ENCODE data around the gene SLC25A27. TPM values are rescaled to one million over a fixed set of nuclear protein-coding genes. Genes with fewer than 3 reads are reported as not detected.

SLC25A27 gene
- total RNA-seq, 4 donors from 2014 or later, result 13.3 to 26.2 (median 21.3) TPM

DNA sequence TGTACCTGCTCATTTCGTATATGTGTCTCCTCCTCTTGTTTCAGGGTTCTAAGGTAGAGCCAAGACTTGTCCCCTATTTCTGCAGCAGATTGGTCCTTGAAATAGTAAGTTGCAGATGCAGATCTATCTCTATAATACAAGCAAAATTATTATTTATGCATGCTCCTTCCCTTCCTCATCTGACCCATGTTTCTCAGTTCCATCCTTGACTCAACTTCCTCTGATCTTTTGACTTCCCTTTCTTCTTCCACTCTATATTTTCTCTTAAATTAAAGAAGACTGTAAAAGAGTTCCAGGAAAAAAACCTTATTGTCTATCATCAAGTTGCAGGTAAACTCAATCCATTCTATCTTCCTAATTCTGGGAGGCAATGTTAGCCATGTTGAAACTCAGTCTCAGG is 58.7 kb downstream of the SLC25A27 start:
- no peaks in the 10 kb centered on the region for H3K27me3 ChIP-seq
- H3K4me3 ChIP-seq, result no peak overlapping the region
- TF ChIP-seq EP300 (IDR thresholded peaks at IDR 0.05) (no peak), POLR2AphosphoS5 (IDR thresholded peaks at IDR 0.05) (no peak), POLR2A (IDR thresholded peaks at IDR 0.05; ENCODE audit: low read depth) (no peak)
- TF ChIP-seq, protein P1, sequence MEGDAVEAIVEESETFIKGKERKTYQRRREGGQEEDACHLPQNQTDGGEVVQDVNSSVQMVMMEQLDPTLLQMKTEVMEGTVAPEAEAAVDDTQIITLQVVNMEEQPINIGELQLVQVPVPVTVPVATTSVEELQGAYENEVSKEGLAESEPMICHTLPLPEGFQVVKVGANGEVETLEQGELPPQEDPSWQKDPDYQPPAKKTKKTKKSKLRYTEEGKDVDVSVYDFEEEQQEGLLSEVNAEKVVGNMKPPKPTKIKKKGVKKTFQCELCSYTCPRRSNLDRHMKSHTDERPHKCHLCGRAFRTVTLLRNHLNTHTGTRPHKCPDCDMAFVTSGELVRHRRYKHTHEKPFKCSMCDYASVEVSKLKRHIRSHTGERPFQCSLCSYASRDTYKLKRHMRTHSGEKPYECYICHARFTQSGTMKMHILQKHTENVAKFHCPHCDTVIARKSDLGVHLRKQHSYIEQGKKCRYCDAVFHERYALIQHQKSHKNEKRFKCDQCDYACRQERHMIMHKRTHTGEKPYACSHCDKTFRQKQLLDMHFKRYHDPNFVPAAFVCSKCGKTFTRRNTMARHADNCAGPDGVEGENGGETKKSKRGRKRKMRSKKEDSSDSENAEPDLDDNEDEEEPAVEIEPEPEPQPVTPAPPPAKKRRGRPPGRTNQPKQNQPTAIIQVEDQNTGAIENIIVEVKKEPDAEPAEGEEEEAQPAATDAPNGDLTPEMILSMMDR (IDR thresholded peaks at IDR 0.05), result no peak
- intact Hi-C loops (cut with DNase I), result no loop called here
- 97% methylated on average over 1 of the region's 1 CpG for WGBS
- no peaks in the 10 kb centered on the region for H3K36me3 ChIP-seq
- no peak for DNase-seq (ENCODE audit: extremely low spot score)
- no peak overlapping the region for H3K27ac ChIP-seq (replicated peaks in 1 of 4)
- no peaks in the 10 kb centered on the region for H3K4me1 ChIP-seq
- H3K9me3 ChIP-seq, result no peaks in the 10 kb centered on the region

DNA sequence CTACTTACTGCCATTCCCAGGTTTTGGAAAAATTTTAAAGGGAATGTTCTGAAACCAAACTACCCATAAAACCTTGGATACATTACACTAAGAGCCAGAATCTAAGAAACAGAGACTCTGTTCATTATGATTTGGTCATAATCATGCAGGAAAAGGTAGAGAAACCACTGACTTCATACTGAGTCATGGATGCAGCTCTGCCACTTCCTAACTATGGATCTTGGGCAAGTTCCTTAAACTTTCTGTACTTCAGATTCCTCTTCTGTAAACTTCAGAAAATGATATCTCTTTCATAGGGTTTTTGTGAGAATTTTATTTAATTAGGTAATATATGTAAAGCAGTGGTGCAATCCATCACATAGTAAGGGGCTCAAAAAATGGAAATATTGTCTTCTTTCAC is 62.4 kb downstream of the SLC25A27 start:
- Histone ChIP-seq H3K27ac (replicated peaks in 1 of 4) (no peak overlapping the region), H3K4me1 (no peaks in the 10 kb centered on the region), H3K27me3 (no peaks in the 10 kb centered on the region), H3K9me3 (no peaks in the 10 kb centered on the region), H3K4me3 (no peak overlapping the region), H3K36me3 (no peaks in the 10 kb centered on the region)
- intact Hi-C loops (cut with DNase I), result no loop called here
- no peak for DNase-seq (ENCODE audit: extremely low spot score)
- no peak for TF ChIP-seq POLR2AphosphoS5 (IDR thresholded peaks at IDR 0.05)
- no peak for TF ChIP-seq EP300 (IDR thresholded peaks at IDR 0.05)
- no peak for TF ChIP-seq POLR2A (IDR thresholded peaks at IDR 0.05; ENCODE audit: low read depth)

DNA sequence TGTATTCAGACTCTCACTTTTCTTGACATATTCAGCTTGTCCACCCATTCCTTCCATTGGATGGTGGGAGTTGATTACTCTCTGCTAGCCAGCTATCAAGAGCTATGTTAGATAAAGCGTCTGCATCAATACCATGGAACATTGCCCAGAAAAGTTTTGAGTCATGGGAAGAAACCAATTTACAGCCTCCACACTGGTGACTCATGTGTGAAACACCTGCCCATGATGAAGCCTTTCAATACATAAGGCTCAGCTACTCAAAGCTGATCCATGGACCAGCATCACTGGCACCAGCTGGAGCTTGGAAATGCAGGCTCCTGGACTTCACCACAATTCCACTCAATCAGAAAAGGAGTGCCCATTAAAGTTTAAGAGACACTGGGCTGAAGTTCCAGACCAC is 66.3 kb downstream of the SLC25A27 start:
- no peak for DNase-seq (ENCODE audit: extremely low spot score)
- intact Hi-C loops (cut with DNase I), result no loop called here
- H3K27me3 ChIP-seq, result no peaks in the 10 kb centered on the region
- H3K36me3 ChIP-seq, result no peaks in the 10 kb centered on the region
- H3K4me1 ChIP-seq, result no peaks in the 10 kb centered on the region
- TF ChIP-seq, protein P1 (IDR thresholded peaks at IDR 0.05), result no peak
- TF ChIP-seq POLR2A (IDR thresholded peaks at IDR 0.05; ENCODE audit: low read depth) (no peak), POLR2AphosphoS5 (IDR thresholded peaks at IDR 0.05) (no peak), EP300 (IDR thresholded peaks at IDR 0.05) (no peak)
- no peak overlapping the region for H3K27ac ChIP-seq (replicated peaks in 1 of 4)
- no peaks in the 10 kb centered on the region for H3K9me3 ChIP-seq
- 63% methylated on average over 1 of the region's 1 CpG for WGBS
- no peak overlapping the region for H3K4me3 ChIP-seq

DNA sequence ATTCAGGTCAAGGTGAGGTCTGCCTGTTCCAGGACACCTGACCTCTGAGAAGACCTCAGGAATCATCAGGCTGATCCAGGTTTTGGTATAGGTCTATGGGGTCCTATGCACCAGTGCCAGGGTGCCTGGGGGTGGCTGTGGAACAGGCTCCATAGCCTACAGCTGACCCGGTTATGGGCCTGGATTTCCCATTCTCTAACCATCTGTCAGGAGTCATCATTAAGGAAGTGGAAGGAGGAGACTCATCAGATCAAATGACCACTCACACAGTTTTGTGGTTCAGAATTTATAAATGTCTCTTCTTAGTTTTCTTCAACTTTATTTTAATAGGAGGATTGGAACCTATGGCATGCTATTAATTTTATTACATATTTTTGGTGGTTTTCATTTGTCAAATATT is 67.6 kb downstream of the SLC25A27 start:
- Histone ChIP-seq H3K27me3 (no peaks in the 10 kb centered on the region), H3K9me3 (no peaks in the 10 kb centered on the region), H3K27ac (replicated peaks in 1 of 4) (no peak overlapping the region), H3K4me3 (no peak overlapping the region), H3K36me3 (no peaks in the 10 kb centered on the region), H3K4me1 (no peaks in the 10 kb centered on the region)
- 100% methylated on average over 1 of the region's 1 CpG for WGBS
- DNase-seq (ENCODE audit: extremely low spot score), result no peak
- intact Hi-C loops (cut with DNase I), result no loop called here
- TF ChIP-seq EP300 (IDR thresholded peaks at IDR 0.05), result no peak
- no peak for TF ChIP-seq POLR2A (IDR thresholded peaks at IDR 0.05; ENCODE audit: low read depth)
- no peak for TF ChIP-seq POLR2AphosphoS5 (IDR thresholded peaks at IDR 0.05)
- TF ChIP-seq, protein P1 (IDR thresholded peaks at IDR 0.05), result no peak

Other genes starting within 250 kb of the SLC25A27 start
- gene RCAN2, start 161.5 kb upstream of the SLC25A27 start, total RNA-seq, result 10 to 100 TPM; 28.7 to 79.1 (median 36.3) TPM
- gene CYP39A1, start 157 bp upstream of the SLC25A27 start, total RNA-seq, result 10 to 100 TPM in 1 of 4 donors, 1 to 10 TPM in 3; 7.0 to 10.4 (median 7.8) TPM
- 1 to 10 TPM in 2 of 4 donors, under 1 TPM in 2; 0.13 to 2.1 (median 0.74) TPM for gene TDRD6, start 34.9 kb downstream of the SLC25A27 start, total RNA-seq
- under 1 TPM in 2 of 4 donors, not detected in 2; 0.26 to 0.29 TPM for gene PLA2G7, start 82.4 kb downstream of the SLC25A27 start, total RNA-seq
- gene ANKRD66, start 94.0 kb downstream of the SLC25A27 start, total RNA-seq, result not detected
- gene MEP1A, start 140.4 kb downstream of the SLC25A27 start, total RNA-seq, result under 1 TPM in 1 of 4 donors, not detected in 3; 0.17 TPM